Astrocyte (in vitro differentiated cells and primary cell): Measurements from ENCODE around the gene CPNE2. TPM values are rescaled to one million over a fixed set of nuclear protein-coding genes. Genes with fewer than 3 reads are reported as not detected.

Experiments
- DNase-seq: peaks from one replicate; pipeline ENCODE4 v3.0.0-alpha.2; 2010; ENCODE audit warnings: low read depth
- FAIRE-seq: peaks from 2 replicates; lab custom pipeline; 2011; peaks lifted over from hg19 to GRCh38; lab: Jason Lieb, UNC
- H2AFZ ChIP-seq: 2 replicates; pipeline ENCODE4 v1.6.0; 2012; ENCODE audit warnings: low read depth, low read length, inconsistent platforms
- H3K27ac ChIP-seq: 2 replicates; pipeline ENCODE4 v1.5.1; 2011; ENCODE audit warnings: low read depth, low read length, inconsistent platforms
- H3K27me3 ChIP-seq: 2 replicates; pipeline ENCODE4 v1.6.0; 2011; ENCODE audit warnings: low read length, inconsistent platforms; ENCODE audit not compliant: insufficient read depth
- H3K36me3 ChIP-seq: 2 replicates; pipeline ENCODE4 v1.5.1; 2011; ENCODE audit warnings: low read length, inconsistent platforms; ENCODE audit not compliant: insufficient read depth
- H3K4me1 ChIP-seq: 2 replicates; pipeline ENCODE4 v1.5.1; 2011; ENCODE audit warnings: low read length, inconsistent platforms; ENCODE audit not compliant: insufficient read depth
- H3K4me2 ChIP-seq: 2 replicates; pipeline ENCODE4 v1.6.0; 2012; ENCODE audit warnings: low read length, inconsistent platforms
- H3K4me3 ChIP-seq: 2 replicates; pipeline ENCODE4 v1.5.1; 2011; ENCODE audit warnings: low read depth, mild to moderate bottlenecking, low read length, inconsistent platforms; ENCODE audit not compliant: insufficient read depth
- H3K79me2 ChIP-seq: 2 replicates; pipeline ENCODE4 v1.6.0; 2012; ENCODE audit warnings: mild to moderate bottlenecking, low read length, inconsistent platforms; ENCODE audit not compliant: insufficient read depth
- H3K9ac ChIP-seq: 2 replicates; pipeline ENCODE4 v1.6.0; 2012; ENCODE audit warnings: mild to moderate bottlenecking, low read length, inconsistent platforms
- H3K9me3 ChIP-seq: 2 replicates; pipeline ENCODE4 v1.5.1; 2012; ENCODE audit warnings: low read depth, mild to moderate bottlenecking, low read length, inconsistent platforms; ENCODE audit not compliant: insufficient read depth
- H4K20me1 ChIP-seq: 2 replicates; pipeline ENCODE4 v1.6.0; 2012; ENCODE audit warnings: low read length, inconsistent platforms; ENCODE audit not compliant: insufficient read depth
- H3K27ac Mint-ChIP-seq: one replicate; pipeline ENCODE4 v1.8.0; 2021; ENCODE audit warnings: mild to moderate bottlenecking, mixed read lengths; ENCODE audit not compliant: unreplicated experiment
- H3K27me3 Mint-ChIP-seq: one replicate; pipeline ENCODE4 v1.8.0; 2021; ENCODE audit warnings: low read depth, mixed read lengths; ENCODE audit not compliant: unreplicated experiment
- H3K36me3 Mint-ChIP-seq: one replicate; pipeline ENCODE4 v1.8.0; 2021; ENCODE audit warnings: low read depth, mixed read lengths; ENCODE audit not compliant: unreplicated experiment
- H3K4me1 Mint-ChIP-seq: one replicate; pipeline ENCODE4 v1.8.0; 2021; ENCODE audit warnings: low read depth, mixed read lengths; ENCODE audit not compliant: unreplicated experiment
- H3K4me3 Mint-ChIP-seq: one replicate; pipeline ENCODE4 v1.8.0; 2021; ENCODE audit warnings: mild to moderate bottlenecking, moderate library complexity, mixed read lengths; ENCODE audit not compliant: unreplicated experiment
- H3K9me3 Mint-ChIP-seq: one replicate; pipeline ENCODE4 v1.8.0; 2021; ENCODE audit warnings: mild to moderate bottlenecking, mixed read lengths; ENCODE audit not compliant: unreplicated experiment
- EZH2 ChIP-seq: IDR thresholded peaks from 2 replicates; pipeline ENCODE4 v1.6.1; 2012; ENCODE audit warnings: mild to moderate bottlenecking, low read length, inconsistent platforms; ENCODE audit not compliant: insufficient read depth
- total RNA-seq: library from RNA; stranded (reverse); gene quantifications from 2 replicates; pipeline ENCODE4 v1.2.1, GENCODE V29; 2021
- TF ChIP-seq, protein P1 (sequence below): IDR thresholded peaks from 2 replicates; pipeline ENCODE4 v1.5.1; 2011; ENCODE audit warnings: low read depth, mild to moderate bottlenecking, inconsistent platforms, low read length, moderate library complexity; ENCODE audit not compliant: insufficient read depth

CPNE2 gene
- total RNA-seq, 1 donor from 2014 or later, result 19.3 TPM

DNA sequence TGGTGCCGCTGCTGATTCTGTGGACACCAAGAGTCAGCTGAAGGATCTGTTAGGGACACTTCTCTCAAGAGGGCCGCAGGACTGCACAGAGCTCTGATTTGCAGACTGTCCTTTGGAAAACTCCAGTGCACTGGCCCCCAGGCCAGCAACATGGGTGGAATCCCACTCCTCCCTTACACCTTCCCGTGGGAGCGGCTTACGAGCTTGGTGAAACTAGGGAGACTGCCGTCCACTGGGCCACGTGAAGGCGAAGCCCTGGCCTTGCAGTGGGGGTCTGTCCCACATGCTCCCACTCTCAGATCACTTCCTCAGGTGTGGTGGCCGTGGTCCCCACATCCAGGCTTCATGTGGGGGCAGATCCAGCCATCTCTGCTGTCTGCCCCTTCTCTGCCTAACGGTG lies 57.0 kb downstream of the CPNE2 start:
- Histone ChIP-seq H3K9me3 (no peaks in the 10 kb centered on the region), H3K4me2 (no peak overlapping the region), H3K4me1 (peaks cover 12% of the 10 kb centered on the region), H3K4me3 (no peak overlapping the region), H3K27me3 (no peaks in the 10 kb centered on the region), H3K79me2 (no peaks in the 10 kb centered on the region), H3K9ac (no peak overlapping the region), H3K27ac (no peak overlapping the region), H4K20me1 (peaks cover 3% of the 10 kb centered on the region), H2AFZ (no peak overlapping the region), H3K36me3 (peaks cover 18% of the 10 kb centered on the region)
- no peak for TF ChIP-seq EZH2
- TF ChIP-seq, protein P1, sequence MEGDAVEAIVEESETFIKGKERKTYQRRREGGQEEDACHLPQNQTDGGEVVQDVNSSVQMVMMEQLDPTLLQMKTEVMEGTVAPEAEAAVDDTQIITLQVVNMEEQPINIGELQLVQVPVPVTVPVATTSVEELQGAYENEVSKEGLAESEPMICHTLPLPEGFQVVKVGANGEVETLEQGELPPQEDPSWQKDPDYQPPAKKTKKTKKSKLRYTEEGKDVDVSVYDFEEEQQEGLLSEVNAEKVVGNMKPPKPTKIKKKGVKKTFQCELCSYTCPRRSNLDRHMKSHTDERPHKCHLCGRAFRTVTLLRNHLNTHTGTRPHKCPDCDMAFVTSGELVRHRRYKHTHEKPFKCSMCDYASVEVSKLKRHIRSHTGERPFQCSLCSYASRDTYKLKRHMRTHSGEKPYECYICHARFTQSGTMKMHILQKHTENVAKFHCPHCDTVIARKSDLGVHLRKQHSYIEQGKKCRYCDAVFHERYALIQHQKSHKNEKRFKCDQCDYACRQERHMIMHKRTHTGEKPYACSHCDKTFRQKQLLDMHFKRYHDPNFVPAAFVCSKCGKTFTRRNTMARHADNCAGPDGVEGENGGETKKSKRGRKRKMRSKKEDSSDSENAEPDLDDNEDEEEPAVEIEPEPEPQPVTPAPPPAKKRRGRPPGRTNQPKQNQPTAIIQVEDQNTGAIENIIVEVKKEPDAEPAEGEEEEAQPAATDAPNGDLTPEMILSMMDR, result no peak
- Mint-ChIP-seq H3K36me3 (peaks cover 29% of the 10 kb centered on the region), H3K9me3 (peaks cover 2% of the 10 kb centered on the region), H3K4me3 (no peak overlapping the region), H3K4me1 (peaks cover 10% of the 10 kb centered on the region), H3K27me3 (no peaks in the 10 kb centered on the region), H3K27ac (no peak overlapping the region)
- DNase-seq, result no peak
- FAIRE-seq, result no peak

DNA sequence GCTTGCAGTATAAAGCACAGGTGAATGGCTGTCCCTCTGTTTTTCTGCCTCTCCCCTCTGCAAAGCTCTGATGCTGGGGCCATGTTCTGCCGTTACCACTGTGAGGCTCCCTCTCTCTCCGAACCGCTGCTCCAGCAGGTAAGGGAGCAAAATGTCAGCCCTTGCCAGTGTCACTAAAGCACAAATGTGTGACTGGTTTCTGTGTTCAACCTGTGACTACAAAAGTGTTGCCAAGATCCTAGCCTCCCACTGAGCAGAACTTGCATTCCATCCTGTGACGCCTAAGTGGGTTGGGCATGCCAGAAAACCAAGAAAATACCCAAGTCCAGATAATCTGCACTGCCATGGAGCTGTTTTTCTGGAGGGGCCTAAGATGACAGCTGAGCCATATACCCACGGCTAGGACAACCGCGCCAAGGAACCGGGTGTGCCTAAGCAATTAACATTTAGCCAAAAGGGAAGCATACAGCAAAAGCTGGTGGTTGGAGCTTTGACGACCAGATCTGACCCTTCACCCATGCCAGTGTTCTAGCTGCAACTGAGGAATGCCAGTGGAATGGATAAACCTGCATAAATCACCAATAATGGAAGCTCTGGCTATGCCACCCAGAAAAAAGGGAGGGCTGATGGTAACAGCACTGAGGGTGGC lies 58.4 kb downstream of the CPNE2 start:
- FAIRE-seq, result no peak
- Histone ChIP-seq H3K9ac (no peak overlapping the region), H3K27ac (no peak overlapping the region), H3K79me2 (no peaks in the 10 kb centered on the region), H3K4me2 (no peak overlapping the region), H3K27me3 (no peaks in the 10 kb centered on the region), H3K4me1 (peaks cover 12% of the 10 kb centered on the region), H3K36me3 (peaks cover 18% of the 10 kb centered on the region), H3K4me3 (no peak overlapping the region), H2AFZ (no peak overlapping the region), H4K20me1 (peaks cover 3% of the 10 kb centered on the region), H3K9me3 (no peaks in the 10 kb centered on the region)
- Mint-ChIP-seq H3K27ac (no peak overlapping the region), H3K4me3 (no peak overlapping the region), H3K4me1 (peaks cover 9% of the 10 kb centered on the region), H3K27me3 (no peaks in the 10 kb centered on the region), H3K9me3 (peaks cover 2% of the 10 kb centered on the region), H3K36me3 (peaks cover 38% of the 10 kb centered on the region)
- no peak for TF ChIP-seq EZH2
- TF ChIP-seq, protein P1, result no peak
- DNase-seq, result peak; percentile 61

DNA sequence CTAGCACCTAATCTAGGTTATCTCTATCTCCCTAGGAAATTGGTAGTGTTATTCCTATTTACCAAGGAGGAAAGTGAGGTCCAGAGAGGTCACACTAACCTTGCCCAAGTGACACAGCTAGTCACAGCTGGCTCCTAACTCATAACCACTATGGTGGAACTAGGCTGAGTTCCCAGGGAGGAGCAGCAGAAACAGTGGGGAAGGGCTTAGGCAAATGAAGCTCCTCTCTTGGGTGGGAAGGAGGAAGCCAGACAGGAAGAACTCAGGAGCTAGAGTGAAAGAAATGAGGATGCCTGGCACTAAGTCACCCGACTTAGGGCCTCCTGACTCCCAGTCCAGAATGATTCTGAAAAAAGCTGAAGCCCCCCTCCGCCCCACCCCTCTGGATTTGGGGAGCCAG lies 59.0 kb downstream of the CPNE2 start:
- H3K79me2 ChIP-seq, result no peaks in the 10 kb centered on the region
- H3K4me1 ChIP-seq, result peaks cover 12% of the 10 kb centered on the region
- no peak overlapping the region for H3K9ac ChIP-seq
- no peak for TF ChIP-seq EZH2
- TF ChIP-seq, protein P1, result no peak
- H3K9me3 Mint-ChIP-seq, result peaks cover 2% of the 10 kb centered on the region
- H4K20me1 ChIP-seq, result peaks cover 3% of the 10 kb centered on the region
- H3K36me3 Mint-ChIP-seq, result peaks cover 38% of the 10 kb centered on the region
- peaks cover 18% of the 10 kb centered on the region for H3K36me3 ChIP-seq
- no peaks in the 10 kb centered on the region for H3K27me3 ChIP-seq
- no peaks in the 10 kb centered on the region for H3K9me3 ChIP-seq
- no peaks in the 10 kb centered on the region for H3K27me3 Mint-ChIP-seq
- no peak overlapping the region for H3K4me3 ChIP-seq
- DNase-seq (no peak), FAIRE-seq (no peak)
- H3K4me2 ChIP-seq, result no peak overlapping the region
- no peak overlapping the region for H2AFZ ChIP-seq
- no peak overlapping the region for H3K4me3 Mint-ChIP-seq
- H3K4me1 Mint-ChIP-seq, result peaks cover 9% of the 10 kb centered on the region
- H3K27ac ChIP-seq, result no peak overlapping the region
- no peak overlapping the region for H3K27ac Mint-ChIP-seq
